H9 (cell line): ENCODE results near the gene MFSD1. TPM values are rescaled to one million over a fixed set of nuclear protein-coding genes. Genes with fewer than 3 reads are reported as not detected.

ENCODE experiments used
- DNase-seq: peaks from one replicate; pipeline ENCODE4 v3.0.0-alpha.2; 2017
- H2AFZ ChIP-seq: one replicate; pipeline ENCODE4 v1.6.1; 2013; ENCODE audit warnings: mild to moderate bottlenecking, low read length, control low read depth, moderate library complexity
- H2AK5ac ChIP-seq: 2 replicates; pipeline ENCODE4 v1.6.1; 2013; ENCODE audit warnings: low read length, control low read depth, mixed read lengths; ENCODE audit not compliant: insufficient read length
- H2BK120ac ChIP-seq: one replicate; pipeline ENCODE4 v1.6.1; 2013; ENCODE audit warnings: low read depth, mild to moderate bottlenecking, low read length, control low read depth, inconsistent platforms; ENCODE audit not compliant: poor library complexity, severe bottlenecking
- H2BK12ac ChIP-seq: 2 replicates; pipeline ENCODE4 v1.6.1; 2013; ENCODE audit warnings: low read length, control low read depth, mixed read lengths, low read depth; ENCODE audit not compliant: insufficient read length
- H2BK15ac ChIP-seq: 2 replicates; pipeline ENCODE4 v1.6.1; 2013; ENCODE audit warnings: low read depth, low read length, control low read depth
- H2BK20ac ChIP-seq: one replicate; pipeline ENCODE4 v1.6.1; 2013; ENCODE audit warnings: low read depth, mild to moderate bottlenecking, low read length, control low read depth, inconsistent platforms; ENCODE audit not compliant: poor library complexity, severe bottlenecking
- H2BK5ac ChIP-seq: 2 replicates; pipeline ENCODE4 v1.6.1; 2013; ENCODE audit warnings: low read length, control low read depth, mixed read lengths; ENCODE audit not compliant: insufficient read length
- H3K14ac ChIP-seq: 2 replicates; pipeline ENCODE4 v1.6.1; 2013; ENCODE audit warnings: low read length, control low read depth; ENCODE audit not compliant: insufficient read depth
- H3K18ac ChIP-seq: 2 replicates; pipeline ENCODE4 v1.6.1; 2013; ENCODE audit warnings: low read depth, mild to moderate bottlenecking, mixed read lengths, low read length, control low read depth; ENCODE audit not compliant: insufficient read length
- H3K23ac ChIP-seq: 2 replicates; pipeline ENCODE4 v1.6.1; 2013; ENCODE audit warnings: low read length, control low read depth, mixed read lengths, low read depth; ENCODE audit not compliant: insufficient read length
- H3K23me2 ChIP-seq: 2 replicates; pipeline ENCODE4 v1.6.1; 2013; ENCODE audit warnings: low read depth, mild to moderate bottlenecking, mixed read lengths, low read length, control low read depth; ENCODE audit not compliant: insufficient read length, poor library complexity, severe bottlenecking
- H3K27ac ChIP-seq: 2 replicates; pipeline ENCODE4 v1.5.1; 2013; ENCODE audit warnings: low read length, control low read depth, mixed read lengths, low read depth; ENCODE audit not compliant: insufficient read length
- H3K27me3 ChIP-seq: 2 replicates; pipeline ENCODE4 v1.6.1; 2013; ENCODE audit warnings: low read length, control low read depth, inconsistent platforms; ENCODE audit not compliant: insufficient read depth
- H3K4ac ChIP-seq: 2 replicates; pipeline ENCODE4 v1.6.1; 2013; ENCODE audit warnings: low read depth, mild to moderate bottlenecking, control low read depth, inconsistent platforms, low read length, moderate library complexity
- H3K4me1 ChIP-seq: 2 replicates; pipeline ENCODE4 v1.6.1; 2013; ENCODE audit warnings: low read length, control low read depth, inconsistent platforms; ENCODE audit not compliant: insufficient read depth
- H3K4me2 ChIP-seq: 2 replicates; pipeline ENCODE4 v1.6.1; 2013; ENCODE audit warnings: low read length, control low read depth, mixed read lengths; ENCODE audit not compliant: insufficient read length, insufficient read depth
- H3K56ac ChIP-seq: 2 replicates; pipeline ENCODE4 v1.6.1; 2013; ENCODE audit warnings: low read depth, mild to moderate bottlenecking, mixed read lengths, low read length, control low read depth; ENCODE audit not compliant: insufficient read length
- H3K79me1 ChIP-seq: 2 replicates; pipeline ENCODE4 v1.6.1; 2013; ENCODE audit warnings: low read depth, mild to moderate bottlenecking, moderate library complexity, low read length, control low read depth, inconsistent platforms; ENCODE audit not compliant: insufficient read depth, poor library complexity, severe bottlenecking
- H3K79me2 ChIP-seq: 2 replicates; pipeline ENCODE4 v1.6.1; 2013; ENCODE audit warnings: low read length, control low read depth, inconsistent platforms; ENCODE audit not compliant: insufficient read depth
- H3K9ac ChIP-seq: 2 replicates; pipeline ENCODE4 v1.6.1; 2013; ENCODE audit warnings: low read length, control low read depth, mixed read lengths; ENCODE audit not compliant: insufficient read length; ENCODE audit errors: extremely low read depth
- H3K9me3 ChIP-seq: one replicate; pipeline ENCODE4 v1.6.1; 2013; ENCODE audit warnings: low read depth, low read length, inconsistent platforms; ENCODE audit not compliant: control insufficient read depth
- H3T11ph ChIP-seq: one replicate; pipeline ENCODE4 v1.6.1; 2013; ENCODE audit warnings: mild to moderate bottlenecking, low read length, control low read depth, inconsistent platforms
- H4K20me1 ChIP-seq: one replicate; pipeline ENCODE4 v1.6.1; 2013; ENCODE audit not compliant: control insufficient read depth, insufficient read length, insufficient read depth
- H4K5ac ChIP-seq: 2 replicates; pipeline ENCODE4 v1.6.1; 2013; ENCODE audit warnings: low read depth, mild to moderate bottlenecking, mixed read lengths, low read length, control low read depth; ENCODE audit not compliant: insufficient read length
- H4K8ac ChIP-seq: replicated peaks from 2 replicates; pipeline ENCODE4 v1.6.1; 2013; ENCODE audit warnings: low read length, control low read depth, mixed read lengths, low read depth; ENCODE audit not compliant: insufficient read length
- H4K91ac ChIP-seq: 2 replicates; pipeline ENCODE4 v1.6.1; 2013; ENCODE audit warnings: low read depth, mild to moderate bottlenecking, moderate library complexity, mixed read lengths, low read length, control low read depth; ENCODE audit not compliant: insufficient read length
- H3K27ac Mint-ChIP-seq, 3 experiments: 2 replicates in 2 of 3; 3 replicates in 1 of 3; pipeline ENCODE4 v1.8.0; 2020 to 2021; ENCODE audit warnings: mixed read lengths in 3 of 3, mild to moderate bottlenecking in 1 of 3, moderate library complexity in 1 of 3
- H3K27me3 Mint-ChIP-seq: 2 replicates; pipeline ENCODE4 v1.8.0; 2021; ENCODE audit warnings: low read depth, mild to moderate bottlenecking, moderate library complexity, mixed read lengths
- H3K36me3 Mint-ChIP-seq, 3 experiments: 2 replicates in 2 of 3; 3 replicates in 1 of 3; pipeline ENCODE4 v1.8.0; 2020 to 2021; ENCODE audit warnings: low read depth in 3 of 3, mixed read lengths in 3 of 3; ENCODE audit not compliant: insufficient read depth in 1 of 3
- H3K4me1 Mint-ChIP-seq, 2 experiments: 2 replicates each; pipeline ENCODE4 v1.8.0; 2020; ENCODE audit warnings: mixed read lengths in 2 of 2
- H3K4me3 Mint-ChIP-seq, 2 experiments: 2 replicates in 1 of 2; 3 replicates in 1 of 2; pipeline ENCODE4 v1.8.0; 2020 to 2021; ENCODE audit warnings: mild to moderate bottlenecking in 2 of 2, mixed read lengths in 2 of 2, moderate library complexity in 1 of 2
- H3K9me3 Mint-ChIP-seq, 2 experiments: 2 replicates in 1 of 2; 3 replicates in 1 of 2; pipeline ENCODE4 v1.8.0; 2020; ENCODE audit warnings: mild to moderate bottlenecking in 2 of 2, mixed read lengths in 2 of 2, moderate library complexity in 1 of 2
- CTCF ChIP-seq: fragments of 200-600 bp; sonication (generic); conservative IDR thresholded peaks from 3 replicates; pipeline ENCODE4 v1.8.0; 2021; ENCODE audit warnings: antibody characterized with exemption, mild to moderate bottlenecking
- WGBS: extraction: QIAGEN DNeasy Blood & Tissue Kit; methylation state at CpG from one replicate; pipeline ENCODE4 v1.1.7; 2013; ENCODE audit warnings: missing lambda C conversion rate, low lambda C conversion rate, mixed read lengths; ENCODE audit not compliant: insufficient read length; ENCODE audit errors: extremely low coverage; 5-methylcytosine and 5-hydroxymethylcytosine counted together
- total RNA-seq: library from RNA; stranded (reverse); gene quantifications from 2 replicates; pipeline ENCODE4 v1.2.1, GENCODE V29; 2021

MFSD1 gene
- total RNA-seq, 1 experiment from 2014 or later = 9.5 TPM

- Histone ChIP-seq H4K8ac (no peak overlapping the region), H2BK15ac (no peak overlapping the region), H2AFZ (no peak overlapping the region), H3K9me3 (no peaks in the 10 kb centered on the region), H3K79me1 (no peaks in the 10 kb centered on the region), H3K27me3 (no peaks in the 10 kb centered on the region), H2BK12ac (no peak overlapping the region), H3K14ac (no peak overlapping the region), H3T11ph (no peak overlapping the region), H4K91ac (no peak overlapping the region), H3K4ac (no peak overlapping the region), H3K9ac (no peak overlapping the region), H3K23ac (no peak overlapping the region), H3K4me2 (no peak overlapping the region), H4K20me1 (no peaks in the 10 kb centered on the region), H3K4me1 (no peaks in the 10 kb centered on the region), H2BK5ac (no peak overlapping the region), H4K5ac (no peak overlapping the region), H3K79me2 (no peaks in the 10 kb centered on the region), H2AK5ac (no peak overlapping the region), H2BK20ac (no peak overlapping the region), H2BK120ac (no peak overlapping the region), H3K56ac (no peak overlapping the region), H3K18ac (no peak overlapping the region), H3K23me2 (no peaks in the 10 kb centered on the region), H3K27ac (no peak overlapping the region)
- no peak overlapping the region for H3K27ac Mint-ChIP-seq
- no peak overlapping the region for H3K4me3 Mint-ChIP-seq
- peaks cover 4 to 5% of the 10 kb centered on the region in 2 experiments; a peak in 3 of 4 replicates for H3K4me1 Mint-ChIP-seq
- no peaks in the 10 kb centered on the region for H3K9me3 Mint-ChIP-seq
- H3K27me3 Mint-ChIP-seq = peaks cover 6% of the 10 kb centered on the region
- H3K36me3 Mint-ChIP-seq = no peaks in the 10 kb centered on the region
- no CpG with 5 or more reads among the region's 1 CpG for WGBS
- DNase-seq = no peak
- no peak for TF ChIP-seq CTCF
Observed at GRCh38 chr3:158788446-158788845, 13.4 kb upstream of the MFSD1 start.
